Keratinocyte (primary cell): ENCODE results near the gene RAB34. TPM values are rescaled to one million over a fixed set of nuclear protein-coding genes. Genes with fewer than 3 reads are reported as not detected.
A peak's percentile ranks its signal among the peaks of the same experiment; 100 is the strongest.

ENCODE experiments used
- DNase-seq: peaks from one replicate; pipeline ENCODE4 v3.0.0-alpha.2; 2011; ENCODE audit warnings: low read depth, missing footprints, low spot score
- FAIRE-seq: peaks from 2 replicates; lab custom pipeline; 2011; peaks lifted over from hg19 to GRCh38; lab: Jason Lieb, UNC
- H2AFZ ChIP-seq: 2 replicates; pipeline ENCODE4 v1.6.0; 2012; ENCODE audit warnings: low read length, control low read depth, inconsistent platforms; ENCODE audit not compliant: control insufficient read depth
- H3K27ac ChIP-seq: 2 replicates; pipeline ENCODE4 v1.5.1; 2011; ENCODE audit warnings: low read length; ENCODE audit not compliant: control insufficient read depth, insufficient read depth
- H3K27me3 ChIP-seq: 3 replicates; pipeline ENCODE4 v1.6.0; 2011; ENCODE audit warnings: low read length; ENCODE audit not compliant: control insufficient read depth, insufficient read depth; ENCODE audit errors: extremely low read depth
- H3K36me3 ChIP-seq, 2 experiments: 2 replicates in 1 of 2; 3 replicates in 1 of 2; pipeline ENCODE4 v1.5.1; 2011; ENCODE audit warnings: low read length in 2 of 2, mild to moderate bottlenecking in 1 of 2; ENCODE audit not compliant: control insufficient read depth in 2 of 2, insufficient read depth in 2 of 2; ENCODE audit errors: extremely low read depth in 1 of 2
- H3K4me1 ChIP-seq: 3 replicates; pipeline ENCODE4 v1.5.1; 2011; ENCODE audit warnings: low read length; ENCODE audit not compliant: control insufficient read depth, insufficient read depth; ENCODE audit errors: extremely low read depth
- H3K4me2 ChIP-seq: 3 replicates; pipeline ENCODE4 v1.6.0; 2011; ENCODE audit warnings: low read depth, low read length; ENCODE audit not compliant: control insufficient read depth, insufficient read depth; ENCODE audit errors: extremely low read depth
- H3K4me3 ChIP-seq, 3 experiments: fragments of 200-600 bp in 1 of 3; sonication (generic) in 1 of 3; 2 replicates in 2 of 3; 3 replicates in 1 of 3; pipeline ENCODE4 v1.5.1; 2011 to 2016; ENCODE audit warnings: low read length in 3 of 3, mild to moderate bottlenecking in 3 of 3, control low read depth in 2 of 3, inconsistent platforms in 1 of 3, low read depth in 1 of 3, mixed read lengths in 1 of 3, mixed run types in 1 of 3, moderate library complexity in 1 of 3; ENCODE audit not compliant: control insufficient read depth in 2 of 3, insufficient read depth in 2 of 3; ENCODE audit errors: extremely low read depth in 1 of 3
- H3K79me2 ChIP-seq: 2 replicates; pipeline ENCODE4 v1.6.0; 2012; ENCODE audit warnings: low read length; ENCODE audit not compliant: control insufficient read depth, insufficient read depth
- H3K9ac ChIP-seq: 3 replicates; pipeline ENCODE4 v1.6.0; 2011; ENCODE audit warnings: low read length; ENCODE audit not compliant: control insufficient read depth, insufficient read depth; ENCODE audit errors: extremely low read depth
- H3K9me1 ChIP-seq: 3 replicates; pipeline ENCODE4 v1.6.0; 2011; ENCODE audit warnings: low read length; ENCODE audit not compliant: control insufficient read depth, insufficient read depth; ENCODE audit errors: extremely low read depth
- H3K9me3 ChIP-seq: 2 replicates; pipeline ENCODE4 v1.5.1; 2012; ENCODE audit warnings: low read depth, low read length; ENCODE audit not compliant: control insufficient read depth
- H4K20me1 ChIP-seq: 3 replicates; pipeline ENCODE4 v1.6.0; 2011; ENCODE audit warnings: low read length; ENCODE audit not compliant: control insufficient read depth, insufficient read depth; ENCODE audit errors: extremely low read depth
- EZH2 ChIP-seq: IDR thresholded peaks from one replicate; pipeline ENCODE4 v1.6.1; 2012; ENCODE audit warnings: inconsistent platforms, mild to moderate bottlenecking, low read length, moderate library complexity
- dilution Hi-C: fragments of 300-500 bp; cut with MboI; formaldehyde crosslinking; loops from one replicate; pipeline ENCODE4 v1.7.0; 2020; ENCODE audit warnings: low sequenced_read_pairs; ENCODE audit not compliant: extremely low pct_ligation_motif_present
- polyA plus RNA-seq, 5 experiments: library from polyadenylated mRNA; depleted of rRNA in 3 of 5; stranded (reverse) in 3 of 5; stranded (forward) in 1 of 5; unstranded in 1 of 5; fragments of >200 nt; gene quantifications; 1 replicate in 1 of 5; 2 replicates in 3 of 5; 3 replicates in 1 of 5; pipeline versions ENCODE4 v1.2.1 to v1.2.3, GENCODE V29; 2011 to 2012; ENCODE audit warnings: missing spikeins in 2 of 5, low read depth in 1 of 5, low replicate concordance in 1 of 5
- TF ChIP-seq, protein P1 (sequence below), 3 experiments: IDR thresholded peaks in 1 of 3; conservative IDR thresholded peaks in 1 of 3; optimal IDR thresholded peaks in 1 of 3; 2 replicates in 2 of 3; 3 replicates in 1 of 3; pipeline versions ENCODE3 to v1.5.1; 2011; ENCODE audit warnings: low read length in 3 of 3, mild to moderate bottlenecking in 3 of 3, moderate library complexity in 2 of 3, control low read depth in 1 of 3, inconsistent platforms in 1 of 3; ENCODE audit not compliant: insufficient read depth in 2 of 3; ENCODE audit errors: extremely low read depth in 1 of 3

RAB34 gene
- polyA plus RNA-seq, 1 donor (not counting 4 experiments of a cell fraction or from before 2014, with no cell fraction given), result 134 TPM

DNA sequence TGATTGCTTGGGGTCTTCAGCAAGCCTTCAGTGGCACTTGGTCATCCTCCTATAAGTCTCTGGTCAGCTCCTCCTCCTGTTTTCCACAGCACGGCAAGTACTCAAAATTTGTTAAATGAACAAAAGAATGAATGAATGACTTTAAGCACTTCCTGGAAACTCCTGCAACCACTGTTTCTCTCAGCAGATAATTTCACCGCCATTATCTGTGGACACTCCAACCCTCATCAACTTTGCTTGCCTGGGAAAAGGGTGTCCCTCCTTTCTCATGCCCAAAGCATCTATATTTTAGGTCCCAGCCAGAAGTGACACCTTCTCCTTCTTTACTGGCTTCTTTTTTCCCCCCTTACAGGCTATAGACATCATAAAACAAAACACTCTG lies 10.3 kb downstream of the RAB34 start:
- TF ChIP-seq, protein P1, sequence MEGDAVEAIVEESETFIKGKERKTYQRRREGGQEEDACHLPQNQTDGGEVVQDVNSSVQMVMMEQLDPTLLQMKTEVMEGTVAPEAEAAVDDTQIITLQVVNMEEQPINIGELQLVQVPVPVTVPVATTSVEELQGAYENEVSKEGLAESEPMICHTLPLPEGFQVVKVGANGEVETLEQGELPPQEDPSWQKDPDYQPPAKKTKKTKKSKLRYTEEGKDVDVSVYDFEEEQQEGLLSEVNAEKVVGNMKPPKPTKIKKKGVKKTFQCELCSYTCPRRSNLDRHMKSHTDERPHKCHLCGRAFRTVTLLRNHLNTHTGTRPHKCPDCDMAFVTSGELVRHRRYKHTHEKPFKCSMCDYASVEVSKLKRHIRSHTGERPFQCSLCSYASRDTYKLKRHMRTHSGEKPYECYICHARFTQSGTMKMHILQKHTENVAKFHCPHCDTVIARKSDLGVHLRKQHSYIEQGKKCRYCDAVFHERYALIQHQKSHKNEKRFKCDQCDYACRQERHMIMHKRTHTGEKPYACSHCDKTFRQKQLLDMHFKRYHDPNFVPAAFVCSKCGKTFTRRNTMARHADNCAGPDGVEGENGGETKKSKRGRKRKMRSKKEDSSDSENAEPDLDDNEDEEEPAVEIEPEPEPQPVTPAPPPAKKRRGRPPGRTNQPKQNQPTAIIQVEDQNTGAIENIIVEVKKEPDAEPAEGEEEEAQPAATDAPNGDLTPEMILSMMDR (optimal IDR thresholded peaks at IDR 0.05 in 1 of 3, IDR thresholded peaks at IDR 0.05 in 1 of 3, conservative IDR thresholded peaks at IDR 0.05 in 1 of 3; ENCODE audit: extremely low read depth in 1 of 3, insufficient read depth in 2 of 3, low read length in 3 of 3), result no peak
- no peak for TF ChIP-seq EZH2
- Histone ChIP-seq H4K20me1 (no peaks in the 10 kb centered on the region), H3K27me3 (no peaks in the 10 kb centered on the region), H3K79me2 (no peaks in the 10 kb centered on the region), H3K36me3 (peaks cover 3 to 12% of the 10 kb centered on the region in 2 experiments), H2AFZ (no peak overlapping the region), H3K4me2 (no peak overlapping the region), H3K9me1 (no peaks in the 10 kb centered on the region), H3K9me3 (no peaks in the 10 kb centered on the region), H3K9ac (no peak overlapping the region), H3K4me1 (peaks cover 7% of the 10 kb centered on the region), H3K27ac (no peak overlapping the region), H3K4me3 (no peak overlapping the region)
- FAIRE-seq (no peak), DNase-seq (no peak)
- dilution Hi-C loops, result no loop called here

DNA sequence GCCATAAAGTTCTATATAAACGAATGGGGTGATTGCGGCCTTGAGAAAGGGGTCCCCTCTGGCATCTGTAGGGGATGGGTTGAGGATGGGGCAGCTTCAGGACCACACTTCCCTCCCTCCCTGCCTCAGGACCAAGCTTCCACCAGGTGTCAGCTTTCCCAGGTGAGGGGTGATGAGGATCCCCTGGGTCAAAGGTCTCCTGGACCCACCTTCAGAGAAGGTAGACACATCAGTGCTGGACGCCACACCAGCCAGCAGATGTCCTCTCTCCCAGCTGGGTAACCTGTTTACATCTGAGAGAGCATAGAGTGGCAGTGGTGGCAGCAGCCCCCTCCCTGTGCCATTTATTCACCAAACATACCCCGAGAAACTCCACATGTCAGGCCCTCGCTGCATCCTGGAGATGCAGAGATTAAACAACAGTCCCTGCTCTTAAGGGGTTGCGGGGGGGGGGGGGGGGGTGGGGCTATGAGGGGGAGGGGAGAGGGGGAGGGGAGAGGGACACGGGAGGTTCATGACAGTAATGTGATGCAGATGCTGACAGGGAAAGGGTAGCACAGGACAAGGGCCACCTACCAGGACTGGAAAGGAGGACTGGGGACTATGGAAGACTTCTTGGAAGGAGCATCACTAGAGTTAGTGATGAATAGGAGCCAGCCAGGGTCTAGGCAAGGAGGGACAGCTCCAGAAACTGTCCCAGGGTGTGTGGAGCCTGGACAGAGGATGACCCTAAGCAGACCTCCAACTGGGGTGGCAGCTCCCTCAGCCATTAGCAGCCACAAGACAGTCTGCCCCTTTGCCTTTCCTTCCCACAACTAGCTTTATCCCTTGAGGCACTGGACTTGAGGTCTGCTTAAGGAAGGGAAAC lies 11.0 kb downstream of the RAB34 start:
- Histone ChIP-seq H3K36me3 (peaks cover 10 to 14% of the 10 kb centered on the region in 2 experiments), H3K9ac (no peak overlapping the region), H3K9me3 (no peaks in the 10 kb centered on the region), H2AFZ (no peak overlapping the region), H3K27me3 (no peaks in the 10 kb centered on the region), H3K27ac (no peak overlapping the region), H3K9me1 (no peaks in the 10 kb centered on the region), H3K4me2 (no peak overlapping the region), H3K79me2 (no peaks in the 10 kb centered on the region), H3K4me3 (no peak overlapping the region), H4K20me1 (no peaks in the 10 kb centered on the region), H3K4me1 (peaks cover 6% of the 10 kb centered on the region)
- FAIRE-seq (no peak), DNase-seq (no peak)
- TF ChIP-seq, protein P1 (optimal IDR thresholded peaks at IDR 0.05 in 1 of 3, IDR thresholded peaks at IDR 0.05 in 1 of 3, conservative IDR thresholded peaks at IDR 0.05 in 1 of 3; ENCODE audit: extremely low read depth in 1 of 3, insufficient read depth in 2 of 3, low read length in 3 of 3), result peak in 1 of 3 experiments; percentile 1
- no peak for TF ChIP-seq EZH2
- dilution Hi-C loops, result no loop called here
